Endothelial cell of umbilical vein (primary cell): ENCODE measurements around the gene ACSM5. TPM values are rescaled to one million over a fixed set of nuclear protein-coding genes. Genes with fewer than 3 reads are reported as not detected.
A peak's percentile ranks its signal among the peaks of the same experiment; 100 is the strongest.
"Not testable (repeated sequence)": the region's sequence is repeated elsewhere in the genome, so short reads cannot be mapped to it uniquely, and the experiment has no call there.

Source experiments
- BruUV-seq: library from RNA; stranded (reverse); fragments of 400-500 nt; replicated peaks from 2 replicates; lab custom pipeline; 2021; lab: Mats Ljungman, UMichigan
- CTCF ChIA-PET: fragments of 300-600, 350-600 bp; sonication (Branson Sonifier 250); formaldehyde crosslinking; loops from one replicate; lab custom pipeline; 2021; ENCODE audit warnings: antibody characterized with exemption, inconsistent platforms; lab: Charles Lee
- POLR2A ChIA-PET: fragments of 300-600, 350-600 bp; sonication (Branson Sonifier 250); formaldehyde crosslinking; loops from one replicate; lab custom pipeline; 2021; ENCODE audit warnings: antibody characterized with exemption, inconsistent platforms; lab: Charles Lee
- DNase-seq: peaks from one replicate; pipeline ENCODE4 v3.0.0-alpha.2; 2011; ENCODE audit warnings: low read depth, low spot score
- FAIRE-seq: peaks from 2 replicates; lab custom pipeline; 2011; peaks lifted over from hg19 to GRCh38; lab: Jason Lieb, UNC
- H2AFZ ChIP-seq: 2 replicates; pipeline ENCODE4 v1.6.0; 2012; ENCODE audit warnings: low read depth, low read length, control low read depth, inconsistent platforms
- H3K27ac ChIP-seq: 2 replicates; pipeline ENCODE4 v1.5.1; 2011; ENCODE audit warnings: low read depth, mild to moderate bottlenecking, control low read depth, low read length, moderate library complexity; ENCODE audit not compliant: insufficient read depth
- H3K27me3 ChIP-seq, 2 experiments: 2 replicates each; pipeline versions ENCODE4 v1.6.0 to v1.6.1; 2011; ENCODE audit warnings: low read length in 2 of 2, mixed read lengths in 1 of 2; ENCODE audit not compliant: control insufficient read depth in 2 of 2, insufficient read depth in 2 of 2
- H3K36me3 ChIP-seq, 2 experiments: 2 replicates in 1 of 2; 3 replicates in 1 of 2; pipeline ENCODE4 v1.5.1; 2011; ENCODE audit warnings: low read length in 2 of 2, mild to moderate bottlenecking in 1 of 2, moderate library complexity in 1 of 2; ENCODE audit not compliant: control insufficient read depth in 2 of 2, insufficient read depth in 2 of 2; ENCODE audit errors: extremely low read depth in 1 of 2
- H3K4me1 ChIP-seq: 3 replicates; pipeline ENCODE4 v1.5.1; 2011; ENCODE audit warnings: mild to moderate bottlenecking, low read length; ENCODE audit not compliant: control insufficient read depth, insufficient read depth; ENCODE audit errors: extremely low read depth
- H3K4me2 ChIP-seq: 2 replicates; pipeline ENCODE4 v1.6.1; 2011; ENCODE audit warnings: low read length, control low read depth, mixed read lengths; ENCODE audit not compliant: insufficient read depth
- H3K4me3 ChIP-seq, 3 experiments: fragments of 200-600 bp in 1 of 3; sonication (generic), shearing (Covaris generic) in 1 of 3; replicated peaks in 1 of 3; 2 replicates each; pipeline ENCODE4 v1.5.1; 2011 to 2016; ENCODE audit warnings: control low read depth in 3 of 3, low read length in 3 of 3, mild to moderate bottlenecking in 2 of 3, inconsistent platforms in 1 of 3, low read depth in 1 of 3, moderate library complexity in 1 of 3; ENCODE audit not compliant: insufficient read depth in 1 of 3
- H3K79me2 ChIP-seq: 2 replicates; pipeline ENCODE4 v1.6.0; 2012; ENCODE audit warnings: low read length, inconsistent platforms; ENCODE audit not compliant: control insufficient read depth, insufficient read depth
- H3K9ac ChIP-seq: replicated peaks from 2 replicates; pipeline ENCODE3; 2011; ENCODE audit warnings: low read length, control low read depth; ENCODE audit not compliant: insufficient read depth; ENCODE audit errors: extremely low read depth
- H3K9me1 ChIP-seq: replicated peaks from 3 replicates; pipeline ENCODE4 v1.6.0; 2011; ENCODE audit warnings: mild to moderate bottlenecking, low read length; ENCODE audit not compliant: control insufficient read depth, insufficient read depth; ENCODE audit errors: extremely low read depth
- H3K9me3 ChIP-seq: replicated peaks from 2 replicates; pipeline ENCODE4 v1.5.1; 2012; ENCODE audit warnings: low read length, inconsistent platforms; ENCODE audit not compliant: control insufficient read depth, insufficient read depth
- H4K20me1 ChIP-seq: replicated peaks from 2 replicates; pipeline ENCODE3; 2011; ENCODE audit warnings: mild to moderate bottlenecking, low read length; ENCODE audit not compliant: control insufficient read depth, insufficient read depth; ENCODE audit errors: extremely low read depth
- FOS ChIP-seq: IDR thresholded peaks from 2 replicates; pipeline ENCODE4 v1.6.1; 2011; ENCODE audit warnings: mild to moderate bottlenecking, low read length, moderate library complexity, borderline replicate concordance; ENCODE audit not compliant: insufficient read depth
- POLR2A ChIP-seq: IDR thresholded peaks from 2 replicates; pipeline ENCODE4 v1.6.1; 2012; ENCODE audit warnings: low read depth, mild to moderate bottlenecking, control low read depth, low read length
- POLR2AphosphoS5 ChIP-seq: IDR thresholded peaks from 2 replicates; pipeline ENCODE4 v1.6.1; 2012; ENCODE audit warnings: low read depth, mild to moderate bottlenecking, control low read depth, low read length, moderate library complexity; ENCODE audit not compliant: insufficient read depth
- dilution Hi-C: fragments of 300-500 bp; cut with MboI; formaldehyde crosslinking; loops from one replicate; pipeline ENCODE4 v1.15.0; 2019; ENCODE audit warnings: low sequenced_read_pairs; ENCODE audit not compliant: extremely low pct_ligation_motif_present
- intact Hi-C: fragments of 100-400 bp; cut with micrococcal nuclease; formaldehyde crosslinking; loops from one replicate; pipeline ENCODE4 v1.10.0; 2022
- polyA plus RNA-seq, 4 experiments: library from polyadenylated mRNA; depleted of rRNA in 3 of 4; stranded (reverse) in 3 of 4; unstranded in 1 of 4; fragments of >200 nt; gene quantifications; 2 replicates each; pipeline versions ENCODE4 v1.2.1 to v1.2.3, GENCODE V29; 2011 to 2012; ENCODE audit warnings: missing spikeins in 1 of 4
- total RNA-seq: library from RNA; stranded (reverse); gene quantifications from 2 replicates; pipeline ENCODE4 v1.2.3, GENCODE V29; 2021
- TF ChIP-seq, protein P1 (sequence below): IDR thresholded peaks from 2 replicates; pipeline ENCODE4 v1.6.1; 2011; ENCODE audit not compliant: insufficient read depth, insufficient read length

Gene ACSM5
- total and polyA plus RNA-seq, 2 donors (not counting 3 experiments of a cell fraction or from before 2014, with no cell fraction given): 0.06 TPM; not detected in 1

DNA sequence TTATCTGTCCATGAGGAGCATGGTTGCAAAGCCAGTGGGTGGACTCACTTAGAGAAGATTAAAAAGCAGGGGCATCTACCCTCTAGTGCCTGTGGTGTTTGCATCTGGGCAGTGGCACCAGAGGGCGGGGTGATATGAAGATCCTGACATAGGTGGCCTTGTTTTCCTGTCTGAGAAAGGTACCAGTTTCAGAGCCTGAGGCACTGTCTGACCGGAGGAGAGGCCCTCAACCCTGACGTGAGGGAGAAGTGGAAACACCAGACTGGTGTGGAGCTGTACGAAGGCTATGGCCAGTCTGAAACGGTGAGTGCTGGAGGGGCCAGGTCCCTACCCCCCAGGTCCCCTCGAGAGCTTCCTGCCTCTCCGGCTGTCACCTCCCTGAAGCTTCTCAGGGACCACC lies 20.2 kb downstream of the ACSM5 start:
- H3K9ac ChIP-seq, H2AFZ ChIP-seq, H3K4me2 ChIP-seq, BruUV-seq, H3K36me3 ChIP-seq, dilution Hi-C loops, H3K4me3 ChIP-seq, DNase-seq, CTCF ChIA-PET, H3K4me1 ChIP-seq, H3K27me3 ChIP-seq, H4K20me1 ChIP-seq, intact Hi-C loops, H3K27ac ChIP-seq, H3K9me3 ChIP-seq, H3K79me2 ChIP-seq, FAIRE-seq, POLR2A ChIA-PET, H3K9me1 ChIP-seq: not testable (repeated sequence)

DNA sequence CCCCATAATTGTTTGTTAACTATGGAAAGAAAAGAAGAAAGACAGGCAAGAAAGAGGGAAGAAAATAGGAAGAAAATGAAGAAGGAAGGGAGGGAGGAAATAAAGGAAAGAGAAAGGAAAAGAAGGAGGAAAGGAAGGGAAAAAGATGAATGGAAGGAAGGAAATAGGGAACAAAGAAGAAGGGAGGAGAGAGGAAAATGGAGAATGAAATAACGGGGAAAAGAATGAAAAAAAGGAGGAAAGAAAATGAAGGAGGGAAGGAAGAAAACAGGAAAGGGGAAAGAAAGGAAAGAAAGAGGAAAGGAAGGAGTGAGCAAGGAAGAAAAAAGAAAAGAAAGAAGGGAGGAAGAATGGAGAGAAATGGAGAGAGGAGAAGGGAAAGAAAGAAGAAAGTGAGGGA lies 21.1 kb downstream of the ACSM5 start:
- DNase-seq, H3K9me1 ChIP-seq, H3K4me3 ChIP-seq, dilution Hi-C loops, POLR2A ChIA-PET, H3K4me1 ChIP-seq, intact Hi-C loops, H3K27ac ChIP-seq, H3K27me3 ChIP-seq, H3K9me3 ChIP-seq, H4K20me1 ChIP-seq, H3K4me2 ChIP-seq, H2AFZ ChIP-seq, H3K79me2 ChIP-seq, FAIRE-seq, CTCF ChIA-PET, BruUV-seq, H3K36me3 ChIP-seq, H3K9ac ChIP-seq: not testable (repeated sequence)

DNA sequence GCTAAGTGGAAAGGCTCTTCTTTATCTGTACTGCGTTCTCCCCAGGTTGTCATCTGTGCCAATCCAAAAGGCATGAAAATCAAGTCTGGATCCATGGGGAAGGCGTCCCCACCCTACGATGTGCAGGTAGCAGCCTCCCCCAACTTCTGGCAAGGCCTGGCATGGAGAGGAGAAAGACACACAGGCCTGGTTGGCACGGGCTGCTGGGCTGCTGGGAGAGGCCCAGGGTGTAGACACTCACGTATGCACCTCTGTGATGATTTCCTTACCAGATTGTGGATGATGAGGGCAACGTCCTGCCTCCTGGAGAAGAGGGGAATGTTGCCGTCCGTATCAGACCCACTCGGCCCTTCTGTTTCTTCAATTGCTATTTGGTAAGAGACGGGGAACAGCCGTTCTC lies 21.6 kb downstream of the ACSM5 start:
- Histone ChIP-seq H3K27ac (no peak overlapping the region), H3K4me3 (no peak overlapping the region), H3K9me3 (no peaks in the 10 kb centered on the region), H3K4me1 (no peaks in the 10 kb centered on the region), H3K9me1 (no peaks in the 10 kb centered on the region), H3K79me2 (no peaks in the 10 kb centered on the region), H3K36me3 (no peaks in the 10 kb centered on the region), H2AFZ (no peak overlapping the region), H4K20me1 (no peaks in the 10 kb centered on the region), H3K4me2 (no peak overlapping the region), H3K9ac (no peak overlapping the region), H3K27me3 (no peaks in the 10 kb centered on the region)
- dilution Hi-C loops: no loop called here
- no TSS peak for BruUV-seq
- FAIRE-seq (no peak), DNase-seq (no peak)
- TF ChIP-seq FOS: no peak
- no peak for TF ChIP-seq POLR2A
- TF ChIP-seq POLR2AphosphoS5: no peak
- TF ChIP-seq, protein P1, sequence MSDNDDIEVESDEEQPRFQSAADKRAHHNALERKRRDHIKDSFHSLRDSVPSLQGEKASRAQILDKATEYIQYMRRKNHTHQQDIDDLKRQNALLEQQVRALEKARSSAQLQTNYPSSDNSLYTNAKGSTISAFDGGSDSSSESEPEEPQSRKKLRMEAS: no peak
- intact Hi-C loops: no loop called here
- ChIA-PET CTCF (no interaction called here), POLR2A (no interaction called here)

DNA sequence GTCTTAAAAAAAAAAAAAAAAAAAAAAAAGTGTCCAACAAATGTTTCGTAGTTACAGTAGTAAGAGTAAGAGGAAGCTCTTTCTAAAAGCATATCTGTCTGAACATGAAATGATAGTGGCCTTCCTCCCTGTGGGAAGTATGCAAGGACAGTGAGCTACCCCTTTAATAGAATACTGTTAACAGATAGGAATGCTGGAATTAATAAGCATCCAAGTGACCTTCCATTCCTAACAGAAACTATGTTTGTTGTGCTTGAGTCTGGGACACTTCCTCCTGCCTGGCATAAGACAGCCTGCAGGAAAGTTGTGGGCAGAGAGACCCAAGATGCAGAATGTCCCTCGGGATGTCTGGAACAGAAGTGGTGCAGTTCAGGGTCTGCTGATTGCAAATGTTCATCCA lies 29.6 kb downstream of the ACSM5 start:
- H3K4me3 ChIP-seq, BruUV-seq, H4K20me1 ChIP-seq, H3K36me3 ChIP-seq, POLR2A ChIA-PET, H3K9me3 ChIP-seq, H3K9ac ChIP-seq, H3K79me2 ChIP-seq, intact Hi-C loops, H3K27me3 ChIP-seq, H3K4me2 ChIP-seq, DNase-seq, H2AFZ ChIP-seq, H3K4me1 ChIP-seq, CTCF ChIA-PET, dilution Hi-C loops, H3K27ac ChIP-seq, H3K9me1 ChIP-seq: not testable (repeated sequence)
- FAIRE-seq: peak; percentile 35
